WTC11 (cell line): ENCODE measurements around the gene CCDC15. TPM values are rescaled to one million over a fixed set of nuclear protein-coding genes. Genes with fewer than 3 reads are reported as not detected.

ENCODE experiments used
- ATAC-seq: fragments of 200-7000 bp; cut with Tn5 transposase; 2 replicates; pipeline ENCODE4 v1.10.0; 2021; ENCODE audit warnings: mild to moderate bottlenecking, moderate library complexity
- CTCF ChIA-PET: fragments of 300-600 bp; sonication (Branson Sonifier 250); formaldehyde crosslinking; loops from one replicate; lab custom pipeline; 2021; ENCODE audit warnings: antibody characterized with exemption; lab: Charles Lee
- POLR2A ChIA-PET: fragments of 350-600 bp; sonication (Branson Sonifier 250); formaldehyde crosslinking; loops from one replicate; lab custom pipeline; 2021; ENCODE audit warnings: antibody characterized with exemption; lab: Charles Lee
- DNase-seq: peaks from one replicate; pipeline ENCODE4 v3.0.0; 2021; ENCODE audit warnings: low spot score
- H3K27ac Mint-ChIP-seq: 2 replicates; pipeline ENCODE4 v1.8.0; 2021; ENCODE audit warnings: mixed read lengths
- H3K27me3 Mint-ChIP-seq: 2 replicates; pipeline ENCODE4 v1.8.0; 2021; ENCODE audit warnings: low read depth, mild to moderate bottlenecking, moderate library complexity, mixed read lengths
- H3K36me3 Mint-ChIP-seq: 2 replicates; pipeline ENCODE4 v1.8.0; 2021; ENCODE audit warnings: mixed read lengths
- H3K4me1 Mint-ChIP-seq: 2 replicates; pipeline ENCODE4 v1.8.0; 2022; ENCODE audit warnings: mixed read lengths
- H3K4me3 Mint-ChIP-seq: 2 replicates; pipeline ENCODE4 v1.8.0; 2021; ENCODE audit warnings: mild to moderate bottlenecking, moderate library complexity, mixed read lengths
- H3K9me3 Mint-ChIP-seq: 2 replicates; pipeline ENCODE4 v1.8.0; 2021; ENCODE audit warnings: mixed read lengths
- AFF4 ChIP-seq: sonication (generic); formaldehyde crosslinking; IDR thresholded peaks from 2 replicates; pipeline ENCODE4 v1.8.1; 2023; ENCODE audit warnings: mild to moderate bottlenecking, missing genetic modification reagents, borderline replicate concordance
- ATF1 ChIP-seq: sonication (generic); formaldehyde crosslinking; IDR thresholded peaks from 2 replicates; pipeline ENCODE4 v1.8.1; 2023; ENCODE audit warnings: mild to moderate bottlenecking, moderate library complexity, missing genetic modification reagents
- ATF3 ChIP-seq: sonication (generic); formaldehyde crosslinking; conservative IDR thresholded peaks from 2 replicates; pipeline ENCODE4 v1.8.1; 2022; ENCODE audit warnings: mild to moderate bottlenecking, missing genetic modification reagents
- ATF6 ChIP-seq: sonication (generic); formaldehyde crosslinking; IDR thresholded peaks from 2 replicates; pipeline ENCODE4 v1.8.1; 2023; ENCODE audit warnings: mild to moderate bottlenecking, missing genetic modification reagents
- CBFB ChIP-seq: sonication (generic); formaldehyde crosslinking; IDR thresholded peaks from 2 replicates; pipeline ENCODE4 v1.8.1; 2022; ENCODE audit warnings: mild to moderate bottlenecking, low read depth, missing genetic modification reagents
- CTCF ChIP-seq: fragments of 200-600 bp; IDR thresholded peaks from 2 replicates; pipeline ENCODE4 v1.8.0; 2022; ENCODE audit warnings: antibody characterized with exemption
- E2F1 ChIP-seq: sonication (generic); formaldehyde crosslinking; IDR thresholded peaks from 2 replicates; pipeline ENCODE4 v1.8.0; 2022; ENCODE audit warnings: mild to moderate bottlenecking, missing genetic modification reagents
- GRHL2 ChIP-seq: fragments of 250-450 bp; sonication (Bioruptor Pico); IDR thresholded peaks from 2 replicates; pipeline ENCODE4 v1.8.0; 2022; ENCODE audit warnings: mild to moderate bottlenecking, moderate library complexity; ENCODE audit not compliant: insufficient replicate concordance, severe bottlenecking
- HMGA2 ChIP-seq: fragments of 250-450 bp; sonication (Bioruptor Pico); IDR thresholded peaks from 2 replicates; pipeline ENCODE4 v1.4.0; 2021; ENCODE audit warnings: mild to moderate bottlenecking, moderate library complexity
- NR1H2 ChIP-seq: sonication (generic); formaldehyde crosslinking; IDR thresholded peaks from 2 replicates; pipeline ENCODE4 v1.9.0; 2021; ENCODE audit warnings: mild to moderate bottlenecking, moderate library complexity, missing genetic modification reagents
- NR3C1 ChIP-seq: sonication (generic); formaldehyde crosslinking; conservative IDR thresholded peaks from 2 replicates; pipeline ENCODE4 v1.8.1; 2023; ENCODE audit warnings: low read depth, mild to moderate bottlenecking, missing genetic modification reagents
- PRRX2 ChIP-seq: fragments of 250-450 bp; sonication (Bioruptor Pico); IDR thresholded peaks from 2 replicates; pipeline ENCODE4 v1.8.0; 2021; ENCODE audit warnings: mild to moderate bottlenecking
- RELA ChIP-seq: sonication (generic); formaldehyde crosslinking; IDR thresholded peaks from 2 replicates; pipeline ENCODE4 v1.8.1; 2022; ENCODE audit warnings: missing genetic modification reagents, mild to moderate bottlenecking, borderline replicate concordance
- SMAD3 ChIP-seq: sonication (generic); formaldehyde crosslinking; IDR thresholded peaks from 2 replicates; pipeline ENCODE4 v1.8.0; 2022; ENCODE audit warnings: missing genetic modification reagents, mild to moderate bottlenecking, borderline replicate concordance
- SOX15 ChIP-seq: fragments of 250-450 bp; sonication (Bioruptor Pico); IDR thresholded peaks from 2 replicates; pipeline ENCODE4 v1.9.0; 2021; ENCODE audit warnings: mild to moderate bottlenecking
- TEAD1 ChIP-seq: sonication (generic); formaldehyde crosslinking; IDR thresholded peaks from 2 replicates; pipeline ENCODE4 v1.8.0; 2022; ENCODE audit warnings: mild to moderate bottlenecking, missing genetic modification reagents
- USF2 ChIP-seq: sonication (generic); formaldehyde crosslinking; IDR thresholded peaks from 2 replicates; pipeline ENCODE4 v1.8.1; 2023; ENCODE audit warnings: mild to moderate bottlenecking, missing genetic modification reagents, moderate library complexity
- ZNF263 ChIP-seq: sonication (generic); formaldehyde crosslinking; IDR thresholded peaks from 2 replicates; pipeline ENCODE4 v1.8.1; 2022; ENCODE audit warnings: low read depth, mild to moderate bottlenecking, moderate library complexity, missing genetic modification reagents
- ZNF425 ChIP-seq: fragments of 250-450 bp; sonication (Bioruptor Pico); conservative IDR thresholded peaks from 2 replicates; pipeline ENCODE4 v1.9.0; 2021; ENCODE audit warnings: mild to moderate bottlenecking
- ZNF512 ChIP-seq: sonication (generic); formaldehyde crosslinking; IDR thresholded peaks from 2 replicates; pipeline ENCODE4 v1.8.1; 2022; ENCODE audit warnings: missing genetic modification reagents, borderline replicate concordance
- total RNA-seq: library from RNA; stranded (reverse); gene quantifications from 3 replicates; pipeline ENCODE4 v1.2.3, GENCODE V29; 2021

The CCDC15 gene
- total RNA-seq, 1 experiment from 2014 or later = 2.4 TPM

- TF ChIP-seq AFF4 (CRISPR knock-in tag) (no peak), USF2 (CRISPR knock-in tag) (no peak), GRHL2 (CRISPR knock-in tag) (no peak), E2F1 (CRISPR knock-in tag) (no peak)
- TF ChIP-seq, all 79 proteins: peak for 0
Measured at GRCh38 chr11:125075900-125076317, 121.9 kb downstream of the CCDC15 start (continued).

GRCh38 chr11:125076378-125076945 is 122.5 kb downstream of the CCDC15 start:
- Mint-ChIP-seq H3K36me3 (no peaks in the 10 kb centered on the region), H3K9me3 (no peaks in the 10 kb centered on the region), H3K4me1 (peaks cover 1% of the 10 kb centered on the region), H3K27ac (no peak overlapping the region), H3K27me3 (no peaks in the 10 kb centered on the region; the same call in 1 of the 2 replicates), H3K4me3 (no peak overlapping the region)
- CTCF ChIA-PET = interaction anchor here (0.8 to 3.5 kb wide), 9 partner anchors 9 to 357 kb away, joined by 3 to 21 read pairs (median 5); partner anchors contain the start of gene SLC37A2
- POLR2A ChIA-PET = no interaction called here
- no peak for DNase-seq
- no peak for ATAC-seq
- TF ChIP-seq TEAD1 (CRISPR knock-in tag) (no peak), NR3C1 (CRISPR knock-in tag) (no peak), ZNF425 (CRISPR knock-in tag) (no peak), RELA (CRISPR knock-in tag) (no peak), PRRX2 (CRISPR knock-in tag) (no peak), ATF3 (CRISPR knock-in tag) (no peak), ATF1 (CRISPR knock-in tag) (no peak), SMAD3 (no peak), ZNF512 (no peak), ATF6 (CRISPR knock-in tag) (no peak), CBFB (CRISPR knock-in tag) (no peak), SOX15 (no peak), E2F1 (CRISPR knock-in tag) (no peak), HMGA2 (CRISPR knock-in tag) (no peak), NR1H2 (CRISPR knock-in tag) (no peak), CTCF (no peak), ZNF263 (CRISPR knock-in tag) (no peak)
- TF ChIP-seq, all 79 proteins: peak for 0
